AG10803 (cell line): Measurements from ENCODE around the gene MFSD6L.
"Not testable (repeated sequence)": the region's sequence is repeated elsewhere in the genome, so short reads cannot be mapped to it uniquely, and the experiment has no call there.

Experiments
- DNase-seq: peaks from one replicate; pipeline ENCODE4 v3.0.0; 2010; ENCODE audit warnings: low read depth
- H3K4me3 ChIP-seq: 2 replicates; pipeline ENCODE4 v1.5.1; 2011; ENCODE audit warnings: mild to moderate bottlenecking, low read length, control low read depth
- TF ChIP-seq, protein P1 (sequence below): conservative IDR thresholded peaks from 2 replicates; pipeline ENCODE4 v1.5.1; 2011; ENCODE audit warnings: mild to moderate bottlenecking, low read length, control low read depth, inconsistent platforms

Gene MFSD6L

GRCh38 chr17:8818047-8818446 lies 18.9 kb upstream of the MFSD6L start:
- H3K4me3 ChIP-seq: no peak overlapping the region
- no peak for DNase-seq
- TF ChIP-seq, protein P1, sequence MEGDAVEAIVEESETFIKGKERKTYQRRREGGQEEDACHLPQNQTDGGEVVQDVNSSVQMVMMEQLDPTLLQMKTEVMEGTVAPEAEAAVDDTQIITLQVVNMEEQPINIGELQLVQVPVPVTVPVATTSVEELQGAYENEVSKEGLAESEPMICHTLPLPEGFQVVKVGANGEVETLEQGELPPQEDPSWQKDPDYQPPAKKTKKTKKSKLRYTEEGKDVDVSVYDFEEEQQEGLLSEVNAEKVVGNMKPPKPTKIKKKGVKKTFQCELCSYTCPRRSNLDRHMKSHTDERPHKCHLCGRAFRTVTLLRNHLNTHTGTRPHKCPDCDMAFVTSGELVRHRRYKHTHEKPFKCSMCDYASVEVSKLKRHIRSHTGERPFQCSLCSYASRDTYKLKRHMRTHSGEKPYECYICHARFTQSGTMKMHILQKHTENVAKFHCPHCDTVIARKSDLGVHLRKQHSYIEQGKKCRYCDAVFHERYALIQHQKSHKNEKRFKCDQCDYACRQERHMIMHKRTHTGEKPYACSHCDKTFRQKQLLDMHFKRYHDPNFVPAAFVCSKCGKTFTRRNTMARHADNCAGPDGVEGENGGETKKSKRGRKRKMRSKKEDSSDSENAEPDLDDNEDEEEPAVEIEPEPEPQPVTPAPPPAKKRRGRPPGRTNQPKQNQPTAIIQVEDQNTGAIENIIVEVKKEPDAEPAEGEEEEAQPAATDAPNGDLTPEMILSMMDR: no peak

DNA sequence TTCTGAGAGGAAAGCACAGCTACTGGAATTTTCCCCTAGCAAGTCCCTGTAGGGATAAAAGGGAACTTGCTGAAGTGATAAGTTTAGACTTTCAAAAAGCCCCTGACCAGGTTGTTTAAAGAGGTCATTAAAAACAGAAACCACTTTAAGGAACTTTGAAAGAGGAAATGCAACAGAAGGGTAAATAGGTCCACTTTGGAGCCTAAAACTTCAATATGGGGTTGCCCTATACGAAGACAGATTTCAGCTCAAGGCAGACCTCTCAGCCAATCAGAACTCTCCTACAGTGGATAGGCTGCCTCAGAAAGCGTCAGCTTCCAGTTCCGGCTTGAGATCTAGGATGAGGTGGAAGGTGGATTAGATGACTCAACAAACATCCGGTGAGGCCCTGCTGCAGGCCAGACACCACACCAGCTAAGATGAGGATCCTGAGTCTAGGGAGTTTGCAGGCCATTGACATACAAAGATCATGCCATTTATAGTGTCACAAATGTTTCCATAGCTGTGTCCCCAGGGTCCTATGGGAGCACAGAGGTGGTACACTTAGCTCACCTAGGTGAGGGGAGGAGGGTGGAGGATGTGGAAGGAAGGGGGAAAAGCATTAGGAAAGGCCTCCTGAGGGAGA lies 7.9 kb upstream of the MFSD6L start:
- TF ChIP-seq, protein P1: no peak
- DNase-seq: no peak

DNA sequence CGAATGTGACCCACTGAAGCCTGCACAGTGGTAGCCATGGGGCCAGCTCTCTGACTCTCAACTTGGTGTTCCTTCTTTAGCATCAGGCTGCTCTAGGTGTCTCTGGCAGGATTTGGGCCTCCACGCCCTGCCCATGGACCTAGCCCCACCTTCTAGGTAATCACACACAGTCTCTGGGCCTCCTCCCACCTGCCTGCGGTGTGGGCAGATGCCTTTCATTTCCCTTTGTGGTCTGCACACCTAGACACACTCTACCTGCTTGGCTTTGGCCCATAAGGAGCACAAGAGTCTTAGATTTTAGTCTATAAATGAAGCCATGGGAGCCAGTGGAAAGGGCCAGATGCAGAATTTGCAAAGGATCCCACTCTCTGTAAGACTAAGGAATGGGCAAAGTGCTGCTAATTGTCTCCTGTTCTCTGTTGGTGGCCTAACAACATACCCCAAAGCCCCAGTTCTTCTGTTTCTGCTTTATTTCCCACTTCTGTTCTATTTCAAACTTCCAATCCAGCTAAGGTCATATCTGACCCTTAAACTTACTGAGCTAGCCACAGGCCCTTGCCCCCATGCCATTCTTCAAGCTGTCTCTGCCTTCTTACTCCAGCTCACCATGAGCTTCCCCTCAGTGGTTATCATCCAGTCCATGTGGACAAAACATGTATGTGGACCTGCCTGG lies 7.2 kb upstream of the MFSD6L start:
- no peak for DNase-seq
- no peak overlapping the region for H3K4me3 ChIP-seq
- TF ChIP-seq, protein P1: no peak

More for the DNA sequence above, 7.9 kb upstream of the MFSD6L start:
- no peak overlapping the region for H3K4me3 ChIP-seq

GRCh38 chr17:8805396-8805795 lies 6.2 kb upstream of the MFSD6L start:
- not testable (repeated sequence) for H3K4me3 ChIP-seq, DNase-seq

DNA sequence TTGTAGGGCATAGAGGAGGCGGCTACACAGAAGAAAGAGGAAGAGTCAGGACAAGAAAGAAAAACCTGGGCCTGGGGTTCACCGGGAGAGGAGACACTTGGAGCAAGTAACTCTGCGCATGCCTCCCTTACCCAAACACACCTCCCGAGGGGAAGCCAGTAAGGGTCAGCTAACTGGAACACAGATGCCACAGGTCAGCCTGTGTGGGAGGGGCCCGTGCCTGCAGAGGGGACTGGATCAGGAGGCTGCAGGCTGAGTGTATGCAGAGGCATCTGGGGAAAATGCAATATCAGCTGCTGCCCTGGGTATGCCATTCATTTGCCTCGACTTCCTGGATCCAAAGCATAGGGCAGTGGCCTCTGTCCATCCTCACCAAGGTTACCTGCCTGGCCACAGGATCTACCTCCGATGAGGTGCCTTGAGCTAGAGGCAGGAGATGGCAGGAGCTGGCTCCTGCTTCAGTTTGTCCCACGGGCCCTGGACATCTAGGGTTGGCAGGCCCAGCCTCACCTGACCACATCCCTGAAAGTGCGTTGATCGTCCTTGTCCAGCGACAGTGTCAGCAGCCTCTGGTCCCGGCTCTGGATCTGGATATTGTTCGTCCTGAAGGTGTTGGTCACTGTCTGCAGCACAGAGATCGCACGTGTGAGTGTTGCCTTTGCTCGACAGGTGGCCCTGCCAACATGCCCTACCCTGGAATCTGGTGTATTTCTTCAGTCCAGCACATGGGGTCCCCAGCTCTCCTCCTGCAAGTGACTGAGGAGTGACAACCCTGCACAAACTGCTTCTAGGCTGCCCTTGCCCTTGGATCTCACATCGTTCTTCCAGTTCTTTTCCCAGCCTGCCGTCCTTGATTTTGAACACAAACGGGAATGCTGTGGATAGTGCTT lies 4.6 kb upstream of the MFSD6L start:
- no peak overlapping the region for H3K4me3 ChIP-seq
- no peak for DNase-seq
- TF ChIP-seq, protein P1: no peak

GRCh38 chr17:8801135-8801840 lies 2.1 kb upstream of the MFSD6L start:
- TF ChIP-seq, protein P1: no peak
- DNase-seq: no peak
- H3K4me3 ChIP-seq: no peak overlapping the region

- TF ChIP-seq, protein P1: no peak
- no peak for DNase-seq
- H3K4me3 ChIP-seq: no peak overlapping the region
Measured at GRCh38 chr17:8800656-8801055, 1.5 kb upstream of the MFSD6L start.
